GM12892 (cell line): ENCODE results near the gene NARS2.

ENCODE experiments used
- POLR2A ChIP-seq: IDR thresholded peaks from 2 replicates; pipeline ENCODE4 v1.6.1; 2011; ENCODE audit warnings: low read depth, low read length, control low read depth
- POLR2AphosphoS5 ChIP-seq: IDR thresholded peaks from 2 replicates; pipeline ENCODE4 v1.6.1; 2011; ENCODE audit warnings: low read depth, low read length, control low read depth
- TAF1 ChIP-seq: IDR thresholded peaks from 2 replicates; pipeline ENCODE4 v1.6.1; 2011; ENCODE audit warnings: low read depth, mild to moderate bottlenecking, control low read depth, low read length, borderline replicate concordance

- TF ChIP-seq POLR2A (no peak), TAF1 (no peak), POLR2AphosphoS5 (no peak)
Observed at GRCh38 chr11:78402847-78403246, 171.8 kb downstream of the NARS2 start.
